NCI-H1417 (cell line): ENCODE measurements around the gene C7orf33.
"Not testable (repeated sequence)": the region's sequence is repeated elsewhere in the genome, so short reads cannot be mapped to it uniquely, and the experiment has no call there.

Source experiments
- DNase-seq, 3 experiments: peaks; one replicate each; lab custom pipeline; 2025; lab: John Stamatoyannopoulos, UW

C7orf33 gene

DNA sequence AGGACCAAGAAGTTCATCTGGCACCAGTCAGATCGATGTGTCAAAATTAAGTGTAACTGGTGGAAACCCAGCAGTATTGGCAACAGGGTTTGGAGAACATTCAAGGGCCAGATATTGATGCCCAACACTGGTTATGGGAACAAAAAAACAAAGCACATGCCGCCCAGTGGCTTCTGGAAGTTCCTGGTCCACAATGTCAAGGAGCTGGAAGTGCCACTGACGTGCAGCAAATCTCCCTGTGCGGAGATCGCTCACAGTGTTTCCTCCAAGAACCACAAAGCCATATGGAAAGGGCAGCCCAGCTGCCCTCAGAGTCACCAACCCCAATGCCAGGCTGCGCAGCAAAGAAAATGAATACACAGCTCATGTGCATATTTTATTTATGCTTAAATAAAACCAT, 10.1 kb upstream of the C7orf33 start:
- no peak for DNase-seq

DNA sequence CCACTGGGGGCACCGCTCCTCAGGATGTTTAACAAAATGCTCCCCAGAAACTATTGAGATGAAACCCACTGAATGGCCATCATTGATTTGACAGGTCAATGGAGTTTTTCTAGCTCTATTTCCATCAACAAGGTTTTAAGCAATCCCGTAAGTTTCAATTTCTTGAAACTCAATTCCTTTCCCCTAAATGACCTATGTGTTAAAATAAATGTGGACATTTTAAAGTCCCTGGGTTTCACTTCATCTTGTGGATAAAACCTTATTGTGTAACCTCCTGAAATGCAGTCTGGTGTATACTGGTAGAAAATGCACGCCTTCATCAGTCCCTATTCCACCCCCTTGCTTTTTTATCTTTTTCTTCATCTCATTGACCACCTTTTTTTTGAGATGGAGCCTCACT, 8.9 kb upstream of the C7orf33 start:
- no peak for DNase-seq

DNA sequence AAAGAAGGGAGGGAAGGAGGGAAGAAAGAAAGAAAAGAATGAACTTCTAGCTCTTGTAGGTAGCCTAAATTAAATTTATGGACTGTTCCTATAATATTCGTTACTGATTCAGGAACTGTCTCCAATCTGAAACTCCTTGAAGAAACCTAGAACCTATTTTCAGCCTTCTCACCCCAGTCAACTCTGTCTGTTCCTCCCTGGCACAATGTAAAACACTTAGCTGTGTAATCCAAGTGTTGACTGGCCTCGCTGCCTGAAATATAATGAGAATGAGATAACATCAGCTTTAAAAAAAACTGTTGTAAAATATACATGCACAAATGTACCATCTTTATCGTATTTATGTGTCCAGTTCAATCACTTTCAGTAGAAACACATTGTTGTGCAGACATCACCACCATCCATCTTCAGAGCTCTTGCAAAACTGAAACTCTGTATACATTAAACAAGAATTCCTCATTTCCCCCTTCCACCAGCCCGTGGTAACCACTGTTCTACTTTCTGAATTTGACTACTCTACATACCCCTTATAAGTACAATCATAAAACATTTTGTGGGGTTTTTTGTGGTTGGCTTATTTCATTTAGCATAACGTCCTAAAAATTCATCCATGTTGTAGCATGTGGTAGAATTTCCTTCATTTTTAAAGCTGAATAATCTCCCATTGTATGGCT, 6.3 kb upstream of the C7orf33 start:
- DNase-seq, result no peak

DNA sequence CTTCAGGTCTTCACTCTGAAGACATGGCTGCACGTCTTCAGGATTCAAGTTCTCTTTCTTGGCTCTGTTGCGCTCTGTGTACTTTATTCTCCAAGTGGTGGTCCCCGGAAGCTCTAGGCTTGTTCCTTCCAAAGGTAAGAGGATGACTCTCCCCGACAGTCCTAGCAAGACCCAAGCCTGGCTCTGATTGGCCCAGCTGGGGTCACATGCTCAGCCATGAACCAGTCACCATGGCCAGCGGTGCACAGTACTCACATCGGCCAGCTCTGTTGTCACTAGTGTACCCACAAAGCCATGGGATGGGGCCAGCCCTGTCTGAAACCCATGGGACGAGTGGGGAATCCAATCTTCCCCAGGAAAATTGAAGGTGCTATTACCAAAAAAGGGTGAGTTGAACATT, 5.2 kb upstream of the C7orf33 start:
- DNase-seq, result no peak

DNA sequence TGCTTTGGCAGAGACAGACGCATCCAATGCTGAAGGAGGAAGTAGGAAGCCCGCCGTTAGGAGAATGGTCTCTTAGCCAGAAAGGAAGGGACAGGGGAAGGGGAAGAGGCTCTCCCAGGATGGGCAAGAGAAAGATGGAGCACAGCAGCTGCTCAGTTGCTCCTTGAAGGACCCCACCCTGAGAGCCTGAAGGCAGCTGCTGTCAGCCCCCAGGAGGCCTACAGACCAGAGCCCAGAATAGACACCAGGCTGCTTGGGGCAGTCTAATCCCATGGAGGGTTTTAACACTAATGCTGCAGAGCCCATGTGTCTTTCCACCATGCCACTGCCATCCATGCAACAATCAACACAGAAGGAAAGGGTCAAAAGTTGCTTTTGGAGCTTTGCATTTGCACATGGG, 3.5 kb upstream of the C7orf33 start:
- DNase-seq, result no peak

DNA sequence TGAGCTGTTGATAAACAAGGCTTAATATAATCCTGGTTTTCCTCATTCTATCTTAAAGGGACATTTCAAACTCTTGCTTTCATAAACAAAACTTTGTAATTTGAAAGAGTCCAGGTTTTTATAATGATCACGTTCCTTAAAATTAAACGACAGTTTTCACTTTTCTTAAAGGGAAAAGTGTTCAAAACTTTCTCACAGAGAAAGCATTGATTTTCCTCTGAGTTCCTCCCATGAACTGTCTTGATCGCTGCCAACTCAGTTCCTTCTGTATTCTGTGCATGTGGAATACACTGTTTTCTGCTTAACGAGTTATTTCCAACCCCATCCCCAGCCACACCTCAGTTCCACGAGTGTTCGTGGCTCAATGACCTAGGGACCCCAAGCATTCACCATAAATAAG, 2.4 kb upstream of the C7orf33 start:
- DNase-seq, result no peak

DNA sequence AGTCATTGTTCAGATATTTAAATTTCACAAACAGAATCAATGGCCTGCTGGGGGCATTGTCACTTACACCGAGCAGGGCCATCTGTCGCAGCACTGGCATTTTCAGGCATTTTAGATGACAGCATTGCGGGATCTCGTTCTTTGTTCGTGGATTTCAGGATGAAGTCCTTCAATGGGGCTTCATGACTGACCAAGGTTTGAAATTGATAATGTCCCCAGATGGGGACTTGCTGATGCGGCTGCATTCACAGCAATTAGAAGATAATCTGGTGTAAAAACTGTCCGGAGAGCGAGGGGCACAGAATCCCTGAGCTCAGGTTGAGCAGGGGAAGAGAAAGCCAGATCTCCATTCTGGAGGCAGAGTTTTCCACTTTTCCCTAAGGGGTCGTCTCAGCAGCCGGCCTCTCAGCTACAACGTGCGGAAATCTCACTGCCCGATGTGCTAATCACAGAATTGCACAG, 1.9 kb upstream of the C7orf33 start:
- DNase-seq, result no peak

DNA sequence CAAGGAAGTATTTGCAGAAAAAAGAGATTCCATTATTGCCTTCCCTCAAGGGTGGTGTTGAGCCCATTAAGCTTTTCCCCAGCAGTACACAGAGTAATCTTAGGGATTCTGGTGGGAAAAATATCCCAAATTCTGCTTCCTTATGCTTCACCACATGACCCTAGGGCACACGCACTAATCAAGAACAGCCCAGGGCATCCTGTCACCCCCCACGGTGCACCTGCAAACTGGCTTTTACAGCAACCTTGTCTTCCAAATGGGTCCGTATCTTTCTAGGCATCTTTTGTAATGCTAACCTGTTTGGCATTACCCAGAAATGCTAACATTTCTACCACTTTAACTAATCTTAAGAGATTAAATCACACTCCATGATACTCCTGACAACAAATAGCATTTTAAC, 926 bp upstream of the C7orf33 start:
- peak in 2 of 3 experiments; percentile 23 to 50 for DNase-seq

DNA sequence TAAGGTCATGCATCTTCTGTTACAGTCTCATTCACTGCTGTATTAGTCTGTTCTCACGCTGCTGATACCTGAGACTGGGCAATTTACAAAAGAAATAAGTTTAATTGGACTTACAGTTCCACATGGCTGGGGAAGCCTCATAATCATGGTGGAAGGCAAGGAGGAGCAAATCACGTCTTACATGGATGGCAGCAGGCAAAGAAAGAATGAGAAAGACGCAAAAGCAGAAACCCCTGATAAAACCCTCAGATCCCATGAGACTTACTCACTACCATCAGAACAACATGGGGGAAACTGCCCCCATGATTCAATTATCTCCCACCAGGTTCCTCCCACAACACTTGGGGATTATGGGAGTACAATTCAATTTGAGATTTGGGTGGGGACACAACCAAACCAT, 5.8 kb downstream of the C7orf33 start:
- DNase-seq, result not testable (repeated sequence)

DNA sequence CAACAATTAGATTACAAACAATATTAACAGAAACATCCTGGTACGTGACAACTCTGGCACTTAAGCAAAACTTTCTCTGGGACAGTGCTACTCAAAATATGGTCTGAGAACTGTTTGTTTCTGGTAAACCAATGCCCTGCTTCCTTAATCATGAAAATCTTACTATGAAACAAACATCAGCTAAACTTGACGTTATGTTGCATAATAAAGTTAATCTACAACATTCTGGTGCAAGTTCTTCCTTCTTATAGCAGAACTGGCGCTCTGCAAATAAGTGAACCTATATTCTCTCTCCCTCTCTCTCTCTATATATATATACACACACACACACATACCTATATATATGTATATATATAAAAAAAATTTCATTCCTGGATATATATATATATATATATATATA, 7.8 kb downstream of the C7orf33 start:
- no peak for DNase-seq

DNA sequence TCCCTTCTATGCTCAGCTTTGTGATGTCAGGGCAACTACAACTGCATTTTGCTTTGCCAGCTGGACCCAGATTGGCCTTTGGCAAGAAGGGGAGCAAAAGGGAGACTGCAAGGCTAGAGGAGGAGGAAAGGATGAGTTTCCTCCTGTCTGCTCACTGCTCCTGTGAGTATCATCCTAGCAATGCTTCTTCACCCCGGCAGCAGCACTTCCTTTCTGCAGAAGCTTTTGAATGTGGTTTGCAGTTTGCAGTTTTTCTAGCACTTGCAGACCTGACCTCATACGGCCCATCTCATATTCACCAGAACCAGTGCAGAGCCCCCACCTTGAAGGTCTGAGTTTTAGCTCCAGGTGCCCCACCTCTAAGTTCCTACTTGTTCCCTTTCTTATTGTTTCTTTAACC, 14.8 kb downstream of the C7orf33 start:
- no peak for DNase-seq

DNA sequence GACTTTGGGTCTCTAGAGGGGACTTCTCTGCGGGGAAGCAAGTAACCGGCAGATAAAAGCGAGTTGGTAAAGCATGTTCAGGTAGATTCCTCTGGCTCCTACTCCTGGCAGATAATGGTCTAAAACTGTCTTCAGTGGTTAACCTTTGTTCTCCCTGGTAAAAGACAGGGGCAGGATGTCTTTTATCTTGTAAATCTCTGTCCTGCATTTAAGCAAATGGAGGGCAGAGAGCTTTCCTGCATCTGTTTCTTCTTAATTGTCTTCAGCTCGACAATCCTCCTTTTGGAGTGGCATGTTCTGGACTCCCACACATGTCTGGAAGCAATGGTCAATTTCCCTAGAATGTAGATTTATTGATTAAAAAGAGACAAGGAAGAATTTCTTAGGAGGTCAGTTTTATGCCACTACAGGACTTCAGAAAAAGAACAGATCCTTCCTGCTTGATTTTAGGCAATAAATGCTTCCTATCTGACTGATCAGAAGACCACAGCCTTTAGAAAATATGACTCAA, 16.6 kb downstream of the C7orf33 start:
- no peak for DNase-seq

DNA sequence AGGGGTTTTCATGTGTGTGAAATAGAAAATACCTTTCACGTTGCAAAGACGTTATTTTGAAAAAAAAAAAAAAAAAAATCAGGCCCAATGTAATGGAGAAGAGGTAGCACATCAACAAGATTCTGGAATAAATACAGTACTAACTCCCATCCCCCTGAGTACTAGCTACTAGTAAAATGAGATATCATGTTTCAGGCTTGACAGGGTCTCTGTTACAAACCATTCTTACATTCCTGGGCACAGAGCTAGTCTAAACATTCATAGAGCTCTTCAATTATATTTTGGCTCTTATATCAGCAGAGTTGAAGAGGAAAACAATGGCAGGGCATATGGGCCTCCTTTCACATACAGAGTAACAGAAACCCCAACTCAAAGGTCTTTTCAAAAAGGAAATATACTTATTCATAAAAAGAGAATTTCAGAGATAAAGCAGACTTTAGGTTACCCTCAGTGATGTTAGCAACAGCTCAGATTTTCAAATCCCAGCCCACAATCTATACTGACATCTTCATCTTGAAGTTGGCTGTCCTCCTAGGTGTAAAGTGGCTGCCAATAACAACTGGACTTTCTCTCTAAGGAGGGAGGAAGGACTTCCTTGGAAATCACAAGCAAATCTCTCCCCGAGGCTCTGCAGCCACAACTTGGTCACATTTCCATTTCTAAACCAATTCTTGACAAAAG, 18.6 kb downstream of the C7orf33 start:
- DNase-seq, result no peak

DNA sequence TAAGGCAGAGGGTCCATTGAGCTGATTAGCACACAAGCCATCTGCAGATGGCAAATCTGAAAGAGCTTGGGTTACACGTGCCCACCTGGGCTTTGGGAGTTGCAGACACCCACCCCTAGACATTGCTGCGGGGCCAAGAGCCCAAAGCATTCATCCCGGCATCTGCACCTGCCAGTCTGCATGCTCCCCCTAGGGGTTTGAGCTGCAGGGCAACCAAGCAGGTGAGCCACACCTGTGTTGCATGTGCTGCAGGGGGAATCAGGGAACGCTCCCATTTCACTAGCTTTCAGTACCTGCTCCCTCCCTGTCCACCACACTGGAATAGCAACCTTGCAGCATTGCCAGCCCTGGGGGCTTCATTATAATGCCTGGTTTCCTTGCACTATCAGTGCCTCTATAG, 21.1 kb downstream of the C7orf33 start:
- peak in 2 of 3 experiments; percentile 14 to 43 for DNase-seq

DNA sequence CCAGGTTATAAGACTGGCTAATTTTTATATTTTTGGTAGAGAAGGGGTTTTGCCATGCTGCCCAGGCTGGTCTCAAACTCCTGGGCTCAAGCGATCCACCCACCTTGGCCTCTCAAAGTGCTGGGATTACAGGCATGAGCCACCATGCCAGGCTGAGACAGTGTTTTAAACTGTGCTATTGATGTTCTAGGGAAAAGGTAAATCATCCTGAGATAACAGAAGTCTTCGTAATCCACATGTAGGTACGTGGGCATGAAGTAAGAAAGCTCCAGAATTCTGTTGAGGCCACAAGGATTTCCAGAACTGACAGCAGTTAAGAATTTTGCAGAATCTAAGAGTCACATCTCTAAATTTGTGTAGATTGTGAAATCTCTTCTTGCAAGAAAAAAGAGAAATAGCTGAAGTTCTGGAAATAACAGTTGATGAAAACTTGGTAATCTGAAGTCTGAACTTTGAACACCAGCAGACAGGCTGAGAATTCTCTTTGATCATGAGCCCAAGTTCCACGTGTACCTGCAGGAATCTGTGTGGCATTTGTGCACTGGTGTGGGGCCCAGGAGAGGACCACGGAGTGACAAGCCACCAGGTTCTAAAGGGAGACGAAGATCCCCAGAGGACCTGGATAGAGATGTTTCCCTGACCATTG, 24.6 kb downstream of the C7orf33 start:
- DNase-seq, result no peak

DNA sequence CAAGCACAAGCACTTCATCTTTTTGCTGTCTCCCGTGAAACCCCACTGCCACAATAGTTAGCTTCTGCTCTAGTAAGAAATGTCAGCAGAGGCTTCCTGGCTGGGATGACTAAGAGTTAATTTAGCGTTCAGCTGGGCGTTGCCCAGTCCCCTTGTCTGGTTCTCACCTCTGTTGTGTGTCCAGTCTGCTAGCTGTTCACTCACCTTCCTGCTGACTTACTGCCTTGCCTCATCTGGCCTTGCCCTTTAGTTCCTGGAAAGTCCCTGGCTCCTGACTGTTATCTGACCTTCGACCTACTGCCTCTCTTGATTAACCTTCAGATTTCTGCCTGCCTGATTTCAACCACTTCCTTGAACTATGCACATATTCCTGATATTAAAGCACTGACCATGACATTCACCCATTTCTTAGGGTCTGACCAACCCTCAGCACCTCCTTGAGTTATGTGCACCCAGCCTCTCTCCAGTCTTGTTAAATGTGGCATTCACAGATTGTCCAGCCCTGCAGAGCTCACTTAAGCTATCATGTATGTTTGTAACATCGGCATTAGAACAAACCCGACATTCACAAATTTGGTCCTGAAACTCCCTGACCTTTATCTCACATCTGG, 30.3 kb downstream of the C7orf33 start:
- no peak for DNase-seq

DNA sequence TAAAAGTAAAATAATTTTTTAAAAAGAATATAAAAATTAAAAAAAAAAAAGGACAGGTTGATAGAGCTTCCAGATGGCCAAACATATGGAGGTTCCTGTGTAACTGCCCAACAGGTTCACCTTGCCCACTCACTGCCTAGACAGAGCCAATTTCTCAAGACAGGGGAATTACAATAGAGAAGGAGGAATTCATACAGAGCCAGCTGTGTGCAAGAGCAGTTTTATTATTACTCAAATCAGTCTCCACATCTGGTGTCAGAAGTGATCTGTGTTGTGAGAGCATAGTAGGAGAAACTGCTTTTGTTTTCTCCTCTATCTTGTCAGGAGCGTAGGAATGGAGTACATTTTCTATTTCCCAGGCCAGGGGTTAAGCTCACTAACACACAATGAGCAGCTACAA, 31.0 kb downstream of the C7orf33 start:
- DNase-seq, result no peak

DNA sequence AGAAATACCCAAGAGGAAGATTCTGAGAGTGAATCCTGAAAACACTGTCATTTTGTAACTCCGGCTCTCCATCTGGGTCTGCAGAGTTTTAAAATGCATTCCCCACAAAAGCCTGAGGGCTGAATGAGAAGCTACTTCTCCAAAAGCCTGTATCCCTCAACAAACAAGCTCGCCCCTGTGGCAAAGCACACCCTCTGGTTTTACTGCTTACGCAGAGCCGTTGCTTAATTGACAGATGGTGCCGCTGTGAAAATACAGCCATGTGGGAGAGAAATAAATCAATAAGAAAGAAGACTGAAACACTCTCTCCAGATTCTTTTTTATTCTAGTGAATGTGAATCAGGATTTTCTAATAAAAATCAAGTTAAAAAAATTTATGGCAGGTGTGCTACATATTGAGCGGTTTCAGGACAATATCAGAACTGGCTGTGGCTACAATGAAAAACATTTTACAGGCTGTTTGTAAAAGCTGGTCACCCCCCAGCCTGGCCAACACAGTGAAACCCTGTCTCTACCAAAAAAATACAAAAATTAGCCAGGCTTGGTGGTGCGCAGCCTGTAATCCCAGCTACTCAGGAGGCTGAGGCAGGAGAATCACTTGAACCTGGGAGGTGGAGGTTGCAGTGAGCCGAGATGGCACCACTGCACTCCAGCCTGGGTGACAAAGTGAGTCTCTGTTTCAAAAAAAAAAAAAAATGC, 32.5 kb downstream of the C7orf33 start:
- peak in 2 of 3 experiments; percentile 65 to 90 for DNase-seq

DNA sequence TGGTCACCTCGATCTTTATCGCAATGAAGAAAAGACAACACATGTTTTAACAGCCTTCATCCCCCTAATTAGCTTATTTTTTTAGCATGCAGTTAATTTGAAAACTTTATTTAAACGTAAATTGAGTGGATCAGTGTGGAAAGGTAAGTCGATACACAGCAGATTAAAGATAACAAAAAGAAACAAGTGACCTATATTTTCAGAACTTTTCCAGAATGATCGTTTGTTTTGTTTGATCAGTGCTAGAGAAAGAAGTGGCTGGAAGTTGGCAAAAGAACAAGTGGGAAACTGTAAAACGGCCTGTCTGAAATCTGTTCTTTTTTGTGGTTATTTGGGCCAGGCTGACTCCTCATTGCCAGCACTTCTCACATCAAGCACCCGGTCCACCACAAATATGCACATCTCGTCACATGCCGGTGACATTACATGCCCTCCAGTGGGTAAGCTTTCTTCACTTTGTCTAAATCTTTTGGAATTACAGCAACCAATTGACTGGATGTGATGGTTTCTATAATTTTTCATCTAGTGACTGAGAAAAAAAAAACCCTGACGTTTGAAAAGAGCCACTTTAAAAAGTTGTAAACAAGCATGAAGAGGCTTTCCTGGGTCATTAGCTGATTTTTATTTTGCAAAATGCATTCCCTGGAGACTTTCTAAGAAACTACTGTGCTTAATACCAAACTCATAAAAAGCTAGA, 33.2 kb downstream of the C7orf33 start:
- peak in 1 of 3 experiments; percentile 41 for DNase-seq

DNA sequence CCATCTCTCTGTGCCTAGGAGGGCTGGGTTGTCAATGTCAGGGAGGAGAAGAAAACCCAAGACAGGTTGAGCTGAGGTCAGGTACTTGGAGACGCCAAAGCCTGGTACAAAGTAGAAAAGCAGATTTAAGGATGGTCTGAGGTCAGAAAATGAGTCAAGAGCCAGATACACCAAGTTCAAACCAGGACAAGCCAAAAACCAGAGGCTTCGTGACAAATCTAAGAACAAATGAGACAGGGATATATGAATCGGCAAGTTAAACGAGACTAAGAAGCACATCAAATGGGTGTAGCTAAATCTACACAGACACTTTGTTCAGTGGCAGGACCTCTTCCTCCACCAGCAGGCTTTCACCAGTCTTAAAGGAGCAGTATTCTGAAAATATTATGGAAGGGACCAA, 34.2 kb downstream of the C7orf33 start:
- DNase-seq, result no peak

DNA sequence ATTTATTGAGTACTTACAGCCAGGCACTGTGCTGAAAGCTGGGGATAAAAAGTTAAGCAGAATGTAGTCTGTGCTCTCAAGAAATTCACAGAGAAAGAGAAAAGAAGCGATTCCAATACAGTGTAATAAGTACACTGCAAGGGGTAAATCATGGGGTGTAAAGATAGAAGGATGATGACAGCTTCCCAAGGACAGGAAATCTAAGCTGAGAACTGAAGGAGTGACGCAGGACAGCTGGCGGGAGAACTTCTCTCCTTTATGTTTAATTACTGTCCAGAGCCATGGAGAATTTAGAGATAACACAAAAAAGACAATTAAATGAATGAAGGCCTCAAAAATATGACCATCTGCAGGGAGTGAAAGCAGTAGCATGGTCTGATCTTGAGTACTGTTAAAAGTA, 34.8 kb downstream of the C7orf33 start:
- peak in 1 of 3 experiments; percentile 33 for DNase-seq
